ENCODE measurements around the gene ANKDD1B.
A peak's percentile ranks its signal among the peaks of the same experiment; 100 is the strongest.
"Not testable (repeated sequence)": the region's sequence is repeated elsewhere in the genome, so short reads cannot be mapped to it uniquely, and the experiment has no call there.

Gene ANKDD1B

GRCh38 chr5:75611311-75612225 lies at the start of gene ANKDD1B:
TSS of gene ANKDD1B (plus strand) at chr5:75611453. CDS start at chr5:75611635, 182 bp downstream.
- Histone ChIP-seq H3K27ac (ENCODE audit: low read depth, low read length) (no peak within 1 kb of the TSS), H3K9ac (ENCODE audit: low read length) (peak within 1 kb of the TSS; percentile 62), H3K4me3 (ENCODE audit: low read length) (peak within 1 kb of the TSS; percentile 83), H3K4me1 (ENCODE audit: control insufficient read depth, insufficient read depth, low read length) (no peaks in the 10 kb centered on the region), H3K27me3 (ENCODE audit: control insufficient read depth, insufficient read depth, low read length) (no peaks in the 10 kb centered on the region), H3K36me3 (ENCODE audit: control insufficient read depth, insufficient read depth, low read length) (no peaks in the 10 kb centered on the region)

- H3K27me3 ChIP-seq (ENCODE audit: control insufficient read depth, insufficient read depth, low read length); H3K4me3 ChIP-seq (ENCODE audit: low read length); H3K4me1 ChIP-seq (ENCODE audit: control insufficient read depth, insufficient read depth, low read length); H3K27ac ChIP-seq (ENCODE audit: low read depth, low read length); H3K36me3 ChIP-seq (ENCODE audit: control insufficient read depth, insufficient read depth, low read length); H3K9ac ChIP-seq (ENCODE audit: low read length): not testable (repeated sequence)
Measured at GRCh38 chr5:75565991-75566709, 45.1 kb upstream of the ANKDD1B start.

- H3K9ac ChIP-seq (ENCODE audit: low read length) = no peak overlapping the region
- H3K27ac ChIP-seq (ENCODE audit: low read depth, low read length) = no peak overlapping the region
- no peaks in the 10 kb centered on the region for H3K27me3 ChIP-seq (ENCODE audit: control insufficient read depth, insufficient read depth, low read length)
- no peaks in the 10 kb centered on the region for H3K36me3 ChIP-seq (ENCODE audit: control insufficient read depth, insufficient read depth, low read length)
- H3K4me1 ChIP-seq (ENCODE audit: control insufficient read depth, insufficient read depth, low read length) = peaks cover 8% of the 10 kb centered on the region
- H3K4me3 ChIP-seq (ENCODE audit: low read length) = no peak overlapping the region
Measured at GRCh38 chr5:75566710-75567309, 44.4 kb upstream of the ANKDD1B start.

GRCh38 chr5:75567710-75568109 lies 43.5 kb upstream of the ANKDD1B start:
- no peaks in the 10 kb centered on the region for H3K36me3 ChIP-seq (ENCODE audit: control insufficient read depth, insufficient read depth, low read length)
- H3K27ac ChIP-seq (ENCODE audit: low read depth, low read length) = no peak overlapping the region

GRCh38 chr5:75568202-75568601 lies 43.1 kb upstream of the ANKDD1B start:
- no peak overlapping the region for H3K9ac ChIP-seq (ENCODE audit: low read length)
- H3K27me3 ChIP-seq (ENCODE audit: control insufficient read depth, insufficient read depth, low read length) = no peaks in the 10 kb centered on the region
- no peak overlapping the region for H3K27ac ChIP-seq (ENCODE audit: low read depth, low read length)
- peaks cover 8% of the 10 kb centered on the region for H3K4me1 ChIP-seq (ENCODE audit: control insufficient read depth, insufficient read depth, low read length)
- H3K36me3 ChIP-seq (ENCODE audit: control insufficient read depth, insufficient read depth, low read length) = no peaks in the 10 kb centered on the region
- no peak overlapping the region for H3K4me3 ChIP-seq (ENCODE audit: low read length)

More at GRCh38 chr5:75567710-75568109, 43.5 kb upstream of the ANKDD1B start:
- no peak overlapping the region for H3K9ac ChIP-seq (ENCODE audit: low read length)
- no peaks in the 10 kb centered on the region for H3K27me3 ChIP-seq (ENCODE audit: control insufficient read depth, insufficient read depth, low read length)
- no peak overlapping the region for H3K4me3 ChIP-seq (ENCODE audit: low read length)
- H3K4me1 ChIP-seq (ENCODE audit: control insufficient read depth, insufficient read depth, low read length) = peaks cover 8% of the 10 kb centered on the region

GRCh38 chr5:75571547-75571946 lies 39.7 kb upstream of the ANKDD1B start:
- H3K36me3 ChIP-seq (ENCODE audit: control insufficient read depth, insufficient read depth, low read length) = no peaks in the 10 kb centered on the region
- H3K27ac ChIP-seq (ENCODE audit: low read depth, low read length) = no peak overlapping the region
- H3K27me3 ChIP-seq (ENCODE audit: control insufficient read depth, insufficient read depth, low read length) = no peaks in the 10 kb centered on the region
- peaks cover 6% of the 10 kb centered on the region for H3K4me1 ChIP-seq (ENCODE audit: control insufficient read depth, insufficient read depth, low read length)
- no peak overlapping the region for H3K4me3 ChIP-seq (ENCODE audit: low read length)
- H3K9ac ChIP-seq (ENCODE audit: low read length) = no peak overlapping the region

GRCh38 chr5:75574791-75575190 lies 36.5 kb upstream of the ANKDD1B start:
- Histone ChIP-seq H3K4me1 (ENCODE audit: control insufficient read depth, insufficient read depth, low read length) (no peaks in the 10 kb centered on the region), H3K36me3 (ENCODE audit: control insufficient read depth, insufficient read depth, low read length) (no peaks in the 10 kb centered on the region), H3K27me3 (ENCODE audit: control insufficient read depth, insufficient read depth, low read length) (no peaks in the 10 kb centered on the region), H3K27ac (ENCODE audit: low read depth, low read length) (no peak overlapping the region), H3K4me3 (ENCODE audit: low read length) (no peak overlapping the region), H3K9ac (ENCODE audit: low read length) (no peak overlapping the region)

GRCh38 chr5:75578280-75578679 lies 33.0 kb upstream of the ANKDD1B start:
- not testable (repeated sequence) for H3K4me3 ChIP-seq (ENCODE audit: low read length); H3K27me3 ChIP-seq (ENCODE audit: control insufficient read depth, insufficient read depth, low read length); H3K27ac ChIP-seq (ENCODE audit: low read depth, low read length); H3K9ac ChIP-seq (ENCODE audit: low read length); H3K4me1 ChIP-seq (ENCODE audit: control insufficient read depth, insufficient read depth, low read length); H3K36me3 ChIP-seq (ENCODE audit: control insufficient read depth, insufficient read depth, low read length)

GRCh38 chr5:75584641-75585040 lies 26.6 kb upstream of the ANKDD1B start:
- no peaks in the 10 kb centered on the region for H3K4me1 ChIP-seq (ENCODE audit: control insufficient read depth, insufficient read depth, low read length)
- H3K27me3 ChIP-seq (ENCODE audit: control insufficient read depth, insufficient read depth, low read length) = no peaks in the 10 kb centered on the region
- H3K4me3 ChIP-seq (ENCODE audit: low read length) = no peak overlapping the region
- H3K27ac ChIP-seq (ENCODE audit: low read depth, low read length) = no peak overlapping the region
- no peak overlapping the region for H3K9ac ChIP-seq (ENCODE audit: low read length)
- H3K36me3 ChIP-seq (ENCODE audit: control insufficient read depth, insufficient read depth, low read length) = no peaks in the 10 kb centered on the region

GRCh38 chr5:75588666-75589065 lies 22.6 kb upstream of the ANKDD1B start:
- no peaks in the 10 kb centered on the region for H3K36me3 ChIP-seq (ENCODE audit: control insufficient read depth, insufficient read depth, low read length)
- no peak overlapping the region for H3K9ac ChIP-seq (ENCODE audit: low read length)

GRCh38 chr5:75600535-75600934 lies 10.7 kb upstream of the ANKDD1B start:
- peaks cover 3% of the 10 kb centered on the region for H3K36me3 ChIP-seq (ENCODE audit: control insufficient read depth, insufficient read depth, low read length)
- H3K27ac ChIP-seq (ENCODE audit: low read depth, low read length) = no peak overlapping the region
- no peak overlapping the region for H3K4me3 ChIP-seq (ENCODE audit: low read length)
- no peaks in the 10 kb centered on the region for H3K4me1 ChIP-seq (ENCODE audit: control insufficient read depth, insufficient read depth, low read length)
- no peak overlapping the region for H3K9ac ChIP-seq (ENCODE audit: low read length)
- H3K27me3 ChIP-seq (ENCODE audit: control insufficient read depth, insufficient read depth, low read length) = no peaks in the 10 kb centered on the region

More at GRCh38 chr5:75588666-75589065, 22.6 kb upstream of the ANKDD1B start:
- Histone ChIP-seq H3K4me1 (ENCODE audit: control insufficient read depth, insufficient read depth, low read length) (no peaks in the 10 kb centered on the region), H3K27ac (ENCODE audit: low read depth, low read length) (no peak overlapping the region), H3K27me3 (ENCODE audit: control insufficient read depth, insufficient read depth, low read length) (no peaks in the 10 kb centered on the region), H3K4me3 (ENCODE audit: low read length) (no peak overlapping the region)

- H3K27ac ChIP-seq (ENCODE audit: low read depth, low read length) = no peak overlapping the region
- no peak overlapping the region for H3K4me3 ChIP-seq (ENCODE audit: low read length)
- H3K27me3 ChIP-seq (ENCODE audit: control insufficient read depth, insufficient read depth, low read length) = no peaks in the 10 kb centered on the region
- peaks cover 3% of the 10 kb centered on the region for H3K36me3 ChIP-seq (ENCODE audit: control insufficient read depth, insufficient read depth, low read length)
- H3K4me1 ChIP-seq (ENCODE audit: control insufficient read depth, insufficient read depth, low read length) = no peaks in the 10 kb centered on the region
- H3K9ac ChIP-seq (ENCODE audit: low read length) = no peak overlapping the region
Measured at GRCh38 chr5:75601567-75601966, 9.7 kb upstream of the ANKDD1B start.

Data from rectal smooth muscle tissue (tissue), 1 donor.